Fibroblast of lung (primary cell): Measurements from ENCODE around the gene KLHL8.

ENCODE experiments used
- EZH2 ChIP-seq: IDR thresholded peaks from 2 replicates; pipeline ENCODE4 v1.5.1; 2012; ENCODE audit warnings: low read length, control low read depth, mild to moderate bottlenecking; ENCODE audit errors: missing control alignments
- TF ChIP-seq, protein P1 (sequence below), 2 donors: IDR thresholded peaks in 1 of 2; conservative IDR thresholded peaks in 1 of 2; 1 replicate in 1 of 2; 2 replicates in 1 of 2; pipeline ENCODE4 v1.5.1; 2011 to 2012; ENCODE audit warnings: low read length in 2 of 2, control low read depth in 1 of 2, inconsistent platforms in 1 of 2, low read depth in 1 of 2, mild to moderate bottlenecking in 1 of 2

DNA sequence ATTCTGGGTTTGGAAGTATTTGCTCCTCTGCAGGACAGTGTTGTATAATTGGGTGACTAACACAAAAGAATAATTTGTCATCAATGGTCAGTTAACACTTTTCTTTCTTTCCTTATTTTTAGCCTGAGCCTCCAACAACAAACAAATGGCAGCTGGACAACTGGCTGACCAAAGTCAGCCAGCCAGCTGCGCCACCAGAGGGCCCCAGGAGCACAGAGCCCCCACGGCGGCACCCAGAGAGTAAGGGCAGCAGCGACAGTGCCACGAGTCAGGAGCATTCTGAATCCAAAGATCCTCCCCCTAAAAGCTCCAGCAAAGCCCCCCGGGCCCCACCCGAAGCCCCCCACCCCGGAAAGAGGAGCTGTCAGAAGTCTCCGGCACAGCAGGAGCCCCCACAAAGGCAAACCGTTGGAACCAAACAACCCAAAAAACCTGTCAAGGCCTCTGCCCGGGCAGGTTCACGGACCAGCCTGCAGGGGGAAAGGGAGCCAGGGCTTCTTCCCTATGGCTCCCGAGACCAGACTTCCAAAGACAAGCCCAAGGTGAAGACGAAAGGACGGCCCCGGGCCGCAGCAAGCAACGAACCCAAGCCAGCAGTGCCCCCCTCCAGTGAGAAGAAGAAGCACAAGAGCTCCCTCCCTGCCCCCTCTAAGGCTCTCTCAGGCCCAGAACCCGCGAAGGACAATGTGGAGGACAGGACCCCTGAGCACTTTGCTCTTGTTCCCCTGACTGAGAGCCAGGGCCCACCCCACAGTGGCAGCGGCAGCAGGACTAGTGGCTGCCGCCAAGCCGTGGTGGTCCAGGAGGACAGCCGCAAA is 106.0 kb downstream of the KLHL8 start:
- TF ChIP-seq, protein P1, sequence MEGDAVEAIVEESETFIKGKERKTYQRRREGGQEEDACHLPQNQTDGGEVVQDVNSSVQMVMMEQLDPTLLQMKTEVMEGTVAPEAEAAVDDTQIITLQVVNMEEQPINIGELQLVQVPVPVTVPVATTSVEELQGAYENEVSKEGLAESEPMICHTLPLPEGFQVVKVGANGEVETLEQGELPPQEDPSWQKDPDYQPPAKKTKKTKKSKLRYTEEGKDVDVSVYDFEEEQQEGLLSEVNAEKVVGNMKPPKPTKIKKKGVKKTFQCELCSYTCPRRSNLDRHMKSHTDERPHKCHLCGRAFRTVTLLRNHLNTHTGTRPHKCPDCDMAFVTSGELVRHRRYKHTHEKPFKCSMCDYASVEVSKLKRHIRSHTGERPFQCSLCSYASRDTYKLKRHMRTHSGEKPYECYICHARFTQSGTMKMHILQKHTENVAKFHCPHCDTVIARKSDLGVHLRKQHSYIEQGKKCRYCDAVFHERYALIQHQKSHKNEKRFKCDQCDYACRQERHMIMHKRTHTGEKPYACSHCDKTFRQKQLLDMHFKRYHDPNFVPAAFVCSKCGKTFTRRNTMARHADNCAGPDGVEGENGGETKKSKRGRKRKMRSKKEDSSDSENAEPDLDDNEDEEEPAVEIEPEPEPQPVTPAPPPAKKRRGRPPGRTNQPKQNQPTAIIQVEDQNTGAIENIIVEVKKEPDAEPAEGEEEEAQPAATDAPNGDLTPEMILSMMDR (conservative IDR thresholded peaks at IDR 0.05 in 1 of 2, IDR thresholded peaks at IDR 0.05 in 1 of 2; ENCODE audit: low read depth in 1 of 2, low read length in 2 of 2): no peak
- TF ChIP-seq EZH2: no peak
